Glomerular visceral epithelial cell (primary cell): Measurements from ENCODE around the gene ZNF593OS.

ENCODE experiments used
- DNase-seq: peaks from one replicate; pipeline ENCODE4 v3.0.0-alpha.2; 2016; ENCODE audit errors: extremely low spot score

Gene ZNF593OS

GRCh38 chr1:26126321-26127084, 45.1 kb downstream of the ZNF593OS start:
- peak; percentile 20 for DNase-seq

GRCh38 chr1:26125946-26126320, 45.7 kb downstream of the ZNF593OS start:
- DNase-seq, result no peak

GRCh38 chr1:26125382-26125781, 46.2 kb downstream of the ZNF593OS start:
- no peak for DNase-seq

- DNase-seq, result no peak
Observed at GRCh38 chr1:26124418-26125331, 47.0 kb downstream of the ZNF593OS start.

GRCh38 chr1:26122988-26123973, 48.4 kb downstream of the ZNF593OS start:
- peak; percentile 25 for DNase-seq

- no peak for DNase-seq
Observed at GRCh38 chr1:26121854-26122773, 49.5 kb downstream of the ZNF593OS start.

- no peak for DNase-seq
Observed at GRCh38 chr1:26119892-26120608, 51.6 kb downstream of the ZNF593OS start.
